Measurements from ENCODE around the gene MRPL40. TPM values are rescaled to one million over a fixed set of nuclear protein-coding genes. Genes with fewer than 3 reads are reported as not detected.
A peak's percentile ranks its signal among the peaks of the same experiment; 100 is the strongest.

Gene MRPL40
- total RNA-seq (2014; rRNA removed; shearing (Covaris generic)) = 60.4 and 79.3 TPM in 2 replicates

DNA sequence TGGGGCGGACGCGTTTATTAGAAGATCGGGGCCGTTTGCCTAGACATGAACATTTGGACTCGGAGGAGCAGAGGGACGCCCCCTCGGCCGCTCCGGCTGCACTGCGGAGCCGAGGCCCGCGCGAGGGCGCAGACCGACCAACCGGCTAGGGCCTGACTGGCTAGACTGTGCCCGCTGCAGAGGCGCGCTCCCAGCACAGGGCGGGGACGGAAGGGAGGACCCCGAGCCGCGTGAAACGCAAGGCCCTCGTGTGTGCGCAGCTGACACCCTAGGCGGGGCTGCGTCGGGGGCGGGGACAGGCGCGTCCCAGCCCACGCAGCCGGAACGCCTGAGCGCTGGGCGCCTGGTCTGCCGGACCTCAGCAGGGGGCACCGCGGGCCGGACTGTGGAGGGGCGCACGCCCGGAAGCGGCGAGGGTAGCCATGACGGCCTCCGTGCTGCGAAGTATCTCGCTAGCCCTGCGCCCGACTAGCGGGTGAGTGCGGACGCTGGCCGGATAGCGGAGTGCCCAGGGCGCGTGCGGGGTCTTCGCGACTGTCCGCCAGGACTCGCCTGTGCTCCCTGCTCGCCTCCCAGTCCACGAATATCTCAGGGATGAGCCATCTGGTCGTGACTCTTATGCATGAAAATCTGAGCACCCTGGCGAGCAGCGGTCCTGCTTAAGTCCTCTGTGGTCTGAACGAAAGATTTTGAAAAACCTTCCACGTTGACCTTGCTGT is at the start of gene MRPL40:
Gene MRPL40 (plus strand): TSS at position 413 of the 719 bp plus-strand sequence. CDS start 10 bp downstream, at position 423.
- DNase-seq (ENCODE audit: low spot score) = peak; percentile 83

- DNase-seq (ENCODE audit: low spot score) = no peak
Observed at GRCh38 chr22:19383292-19383691, 49.1 kb upstream of the MRPL40 start.

GRCh38 chr22:19385221-19385906 is 47.0 kb upstream of the MRPL40 start:
- no peak for DNase-seq (ENCODE audit: low spot score)

- no peak for DNase-seq (ENCODE audit: low spot score)
Observed at GRCh38 chr22:19386248-19386647, 46.1 kb upstream of the MRPL40 start.

GRCh38 chr22:19387038-19387437 is 45.3 kb upstream of the MRPL40 start:
- DNase-seq (ENCODE audit: low spot score) = no peak

DNA sequence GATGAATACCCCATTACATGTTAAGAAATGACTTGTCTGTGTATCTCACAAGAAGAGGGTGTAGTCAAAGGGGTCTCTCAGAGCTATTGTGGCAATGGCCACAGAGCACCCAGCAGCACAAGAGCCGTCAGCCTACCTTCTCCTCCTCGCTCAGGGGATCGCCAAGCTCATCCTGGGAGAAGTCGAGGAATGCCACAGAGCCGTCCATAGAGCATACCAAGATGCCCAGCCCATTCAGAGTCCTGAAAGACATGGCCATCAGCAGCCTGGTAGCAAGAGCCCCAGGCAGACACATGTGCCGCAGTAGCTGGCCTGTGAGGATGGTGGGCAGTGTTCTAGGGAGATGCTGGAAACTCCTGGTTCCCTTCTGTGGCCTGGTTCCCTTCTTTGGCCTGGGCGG is 44.8 kb upstream of the MRPL40 start:
- no peak for DNase-seq (ENCODE audit: low spot score)

- no peak for DNase-seq (ENCODE audit: low spot score)
Observed at GRCh38 chr22:19393704-19394103, 38.6 kb upstream of the MRPL40 start.

GRCh38 chr22:19394274-19395050 is 37.9 kb upstream of the MRPL40 start:
- DNase-seq (ENCODE audit: low spot score) = no peak

- DNase-seq (ENCODE audit: low spot score) = no peak
Observed at GRCh38 chr22:19395276-19395675, 37.1 kb upstream of the MRPL40 start.

- DNase-seq (ENCODE audit: low spot score) = no peak
Observed at GRCh38 chr22:19396561-19396933, 35.8 kb upstream of the MRPL40 start.

- no peak for DNase-seq (ENCODE audit: low spot score)
Observed at GRCh38 chr22:19396934-19397733, 35.2 kb upstream of the MRPL40 start.

DNA sequence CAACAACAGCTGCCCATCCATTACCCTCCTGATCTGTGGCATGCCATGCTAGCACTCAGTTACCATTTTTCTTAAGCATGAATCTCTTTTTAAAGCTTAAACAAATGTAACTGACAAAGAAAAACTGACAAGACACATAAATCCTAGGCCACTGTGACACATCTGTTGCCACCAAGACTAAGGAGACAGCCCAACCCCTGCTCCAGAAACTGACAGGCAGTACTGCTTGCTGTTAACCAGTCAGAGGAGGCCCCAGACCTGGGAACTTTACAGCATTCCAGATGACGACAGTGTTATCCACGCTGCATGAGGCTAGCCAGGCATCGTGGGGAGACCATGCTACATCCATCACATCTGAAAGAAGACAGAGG is 34.6 kb upstream of the MRPL40 start:
- no peak for DNase-seq (ENCODE audit: low spot score)

GRCh38 chr22:19398206-19398605 is 34.1 kb upstream of the MRPL40 start:
- no peak for DNase-seq (ENCODE audit: low spot score)

DNA sequence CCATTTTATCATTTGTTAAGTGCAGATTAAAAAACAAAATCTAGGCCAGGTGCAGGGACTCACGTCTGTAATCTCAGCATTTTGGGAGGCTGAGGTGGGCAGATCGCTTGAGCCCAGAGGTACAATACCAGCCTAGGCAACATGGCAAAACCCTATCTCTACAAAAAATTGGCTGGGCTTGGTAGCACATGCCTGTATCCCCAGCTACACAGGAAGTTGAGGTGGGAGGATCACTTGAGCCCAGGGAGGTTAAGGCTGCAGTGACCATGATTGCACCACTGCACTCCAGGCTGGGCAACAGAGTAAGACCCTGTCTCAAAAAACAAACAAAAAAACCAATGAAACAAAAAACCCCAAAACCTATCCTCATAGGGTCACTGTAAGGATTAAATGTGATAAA is 33.7 kb upstream of the MRPL40 start:
- DNase-seq (ENCODE audit: low spot score) = no peak

- no peak for DNase-seq (ENCODE audit: low spot score)
Observed at GRCh38 chr22:19400881-19401280, 31.5 kb upstream of the MRPL40 start.

DNA sequence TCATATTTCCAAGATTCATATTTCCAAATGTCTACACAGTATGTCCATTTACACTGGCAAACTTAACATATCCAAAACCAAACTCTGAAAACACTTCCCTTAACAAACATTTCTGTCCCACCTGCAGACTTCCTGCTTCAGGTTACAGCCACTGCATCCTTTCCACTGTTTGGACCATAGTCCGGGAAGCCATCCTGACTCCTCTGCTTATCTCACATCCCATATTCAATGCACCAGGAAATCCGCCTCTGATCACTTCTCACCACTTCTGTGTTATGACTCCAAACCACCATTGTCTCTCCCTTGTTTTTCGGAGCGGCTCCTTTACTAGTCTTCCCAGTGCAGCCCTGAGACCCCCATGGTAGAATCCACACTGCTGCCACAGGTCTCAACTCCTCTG is 30.9 kb upstream of the MRPL40 start:
- DNase-seq (ENCODE audit: low spot score) = no peak

DNA sequence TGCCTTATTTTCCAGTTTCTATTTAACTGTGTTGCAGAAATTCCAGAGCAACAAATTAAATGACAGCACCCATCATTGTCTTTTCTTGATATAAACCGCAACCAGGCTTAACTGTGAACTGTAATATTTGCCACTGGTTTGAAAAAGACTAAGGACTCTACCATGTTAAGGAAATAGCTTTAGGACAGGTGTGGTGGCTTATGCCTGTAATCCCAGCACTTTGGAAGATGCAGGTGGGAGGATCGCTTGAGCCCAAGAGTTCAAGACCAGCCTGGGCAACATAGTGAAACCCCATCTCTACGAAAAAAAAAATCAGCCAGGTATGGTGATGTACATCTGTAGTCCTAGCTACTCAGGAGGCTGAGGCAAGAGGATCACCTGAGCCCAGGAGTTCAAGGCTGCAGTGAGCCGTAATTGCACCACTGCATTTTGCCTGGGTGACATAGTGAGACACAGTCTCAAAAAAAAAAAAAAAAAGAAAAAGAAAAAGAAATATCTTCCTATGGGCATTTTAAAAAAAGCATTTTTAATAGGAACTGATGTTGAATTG is 29.6 kb upstream of the MRPL40 start:
- DNase-seq (ENCODE audit: low spot score) = no peak

DNA sequence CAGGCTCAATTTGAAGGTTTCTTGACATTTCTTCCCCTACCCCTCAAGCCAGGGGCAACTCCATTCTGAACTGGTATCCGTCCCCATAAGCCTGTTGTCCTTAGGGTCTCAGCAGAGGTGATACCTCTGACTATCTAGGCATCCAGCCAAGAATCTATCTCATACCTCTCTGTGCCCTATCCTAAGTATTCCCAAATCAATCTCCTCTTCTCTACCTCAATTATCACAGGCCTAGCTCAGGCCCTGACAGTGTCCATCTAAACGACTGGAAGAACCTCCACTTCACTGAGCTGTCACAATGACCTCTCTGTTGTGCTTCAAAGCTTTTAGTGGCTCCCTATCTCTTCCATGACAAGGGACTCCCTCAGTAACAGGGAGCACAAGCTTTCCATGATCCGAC is 27.7 kb upstream of the MRPL40 start:
- DNase-seq (ENCODE audit: low spot score) = no peak

DNA sequence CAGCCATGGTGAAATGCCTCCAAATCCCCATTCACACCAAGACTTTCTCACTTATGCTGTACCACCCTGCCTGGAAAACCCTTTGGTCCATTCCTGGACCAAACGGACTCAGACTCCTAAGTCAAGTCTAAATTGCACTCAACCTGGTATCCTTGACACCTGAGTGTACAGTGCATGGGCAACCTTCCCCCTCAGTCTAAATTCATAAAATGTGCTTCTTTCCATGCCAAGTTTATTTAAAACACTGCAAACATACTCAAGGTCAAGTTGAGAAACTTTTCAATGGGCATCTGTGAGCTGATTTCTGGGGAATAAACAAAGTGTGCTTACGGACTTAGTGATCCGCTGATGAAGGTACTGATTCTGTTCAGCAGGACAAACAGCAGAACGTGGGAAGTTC is 27.2 kb upstream of the MRPL40 start:
- no peak for DNase-seq (ENCODE audit: low spot score)

- DNase-seq (ENCODE audit: low spot score) = no peak
Observed at GRCh38 chr22:19405652-19406051, 26.7 kb upstream of the MRPL40 start.

DNA sequence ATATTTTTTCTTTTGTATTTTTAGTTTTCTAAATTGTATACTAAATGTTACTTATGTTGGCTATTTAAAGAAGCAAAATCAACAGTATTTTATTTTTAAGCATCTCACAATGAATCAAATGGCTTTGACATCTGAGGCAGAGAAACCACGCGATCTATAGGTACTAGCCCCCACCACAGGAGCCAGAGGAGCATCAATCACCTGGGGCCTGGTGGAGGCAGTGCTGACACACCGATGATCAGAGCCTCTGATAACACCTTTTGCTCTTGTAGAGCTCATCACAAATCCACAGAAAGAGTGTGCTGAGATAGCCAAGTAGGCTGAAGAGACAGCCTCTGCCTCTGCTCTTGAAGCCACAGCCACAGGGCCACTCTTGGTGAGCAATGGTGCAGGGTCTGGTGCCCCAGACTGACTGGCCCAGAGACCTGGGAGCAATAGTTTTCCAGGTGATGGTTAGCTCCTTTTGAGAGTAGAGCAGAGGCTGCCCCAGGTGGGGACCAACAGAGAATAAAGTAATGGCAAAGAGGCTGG is 26.0 kb upstream of the MRPL40 start:
- no peak for DNase-seq (ENCODE audit: low spot score)

Measured in H4 (cell line).